ENCODE measurements around the gene OR6B3. TPM values are rescaled to one million over a fixed set of nuclear protein-coding genes. Genes with fewer than 3 reads are reported as not detected.

OR6B3 gene
- not detected for total RNA-seq
- not detected for total RNA-seq (2013)

- Mint-ChIP-seq H3K27ac (no peak within 1 kb of the TSS), H3K36me3 (no peaks in the 10 kb centered on the region), H3K4me1 (peaks cover 0 to 4% of the 10 kb centered on the region in 2 donors), H3K9me3 (no peaks in the 10 kb centered on the region), H3K27me3 (ENCODE audit: low read depth in 2 of 2) (peaks cover 33 to 52% of the 10 kb centered on the region in 2 donors), H3K4me3 (no peak within 1 kb of the TSS)
- intact Hi-C loops (cut with micrococcal nuclease): no loop called here
- ATAC-seq (no peak), DNase-seq (no peak)
- Histone ChIP-seq H3K9me3 (ENCODE audit: control insufficient read depth, insufficient read depth, low read length) (no peaks in the 10 kb centered on the region), H3K27me3 (ENCODE audit: control insufficient read depth, insufficient read depth, low read length) (no peaks in the 10 kb centered on the region), H3K27ac (ENCODE audit: low read length) (no peak within 1 kb of the TSS), H3K4me1 (ENCODE audit: control insufficient read depth, insufficient read depth, low read length) (no peaks in the 10 kb centered on the region), H3K4me3 (ENCODE audit: low read length) (no peak within 1 kb of the TSS), H3K36me3 (ENCODE audit: control insufficient read depth, insufficient read depth, low read length) (no peaks in the 10 kb centered on the region)
- TF ChIP-seq, protein P1, sequence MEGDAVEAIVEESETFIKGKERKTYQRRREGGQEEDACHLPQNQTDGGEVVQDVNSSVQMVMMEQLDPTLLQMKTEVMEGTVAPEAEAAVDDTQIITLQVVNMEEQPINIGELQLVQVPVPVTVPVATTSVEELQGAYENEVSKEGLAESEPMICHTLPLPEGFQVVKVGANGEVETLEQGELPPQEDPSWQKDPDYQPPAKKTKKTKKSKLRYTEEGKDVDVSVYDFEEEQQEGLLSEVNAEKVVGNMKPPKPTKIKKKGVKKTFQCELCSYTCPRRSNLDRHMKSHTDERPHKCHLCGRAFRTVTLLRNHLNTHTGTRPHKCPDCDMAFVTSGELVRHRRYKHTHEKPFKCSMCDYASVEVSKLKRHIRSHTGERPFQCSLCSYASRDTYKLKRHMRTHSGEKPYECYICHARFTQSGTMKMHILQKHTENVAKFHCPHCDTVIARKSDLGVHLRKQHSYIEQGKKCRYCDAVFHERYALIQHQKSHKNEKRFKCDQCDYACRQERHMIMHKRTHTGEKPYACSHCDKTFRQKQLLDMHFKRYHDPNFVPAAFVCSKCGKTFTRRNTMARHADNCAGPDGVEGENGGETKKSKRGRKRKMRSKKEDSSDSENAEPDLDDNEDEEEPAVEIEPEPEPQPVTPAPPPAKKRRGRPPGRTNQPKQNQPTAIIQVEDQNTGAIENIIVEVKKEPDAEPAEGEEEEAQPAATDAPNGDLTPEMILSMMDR (IDR thresholded peaks at IDR 0.05): no peak
- WGBS (ENCODE audit: insufficient coverage): 58% methylated on average over 27 of the region's 28 CpGs
Observed at GRCh38 chr2:240053173-240054155, at the start of gene OR6B3. TSS of gene OR6B3 (minus strand) at chr2:240053521.

DNA sequence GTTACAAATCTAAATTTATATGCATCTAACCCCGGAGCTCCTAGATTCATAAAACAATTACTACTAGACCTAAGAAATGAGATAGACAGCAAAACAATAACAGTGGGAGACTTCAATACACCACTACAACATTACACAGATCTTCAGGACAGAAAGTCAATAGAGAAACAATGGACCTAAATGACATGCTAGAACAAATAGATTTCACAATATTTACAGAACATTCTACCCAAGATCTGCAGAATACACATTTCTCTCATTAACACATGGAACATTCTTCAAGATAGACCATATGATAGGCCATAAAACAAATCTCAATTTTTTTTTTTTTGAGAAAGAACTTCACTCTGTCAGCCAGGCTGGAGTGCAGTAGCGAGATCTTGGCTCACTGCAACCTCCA is 45.0 kb upstream of the OR6B3 start:
- TF ChIP-seq, protein P1 (IDR thresholded peaks at IDR 0.05): no peak
- intact Hi-C loops (cut with micrococcal nuclease): no loop called here

DNA sequence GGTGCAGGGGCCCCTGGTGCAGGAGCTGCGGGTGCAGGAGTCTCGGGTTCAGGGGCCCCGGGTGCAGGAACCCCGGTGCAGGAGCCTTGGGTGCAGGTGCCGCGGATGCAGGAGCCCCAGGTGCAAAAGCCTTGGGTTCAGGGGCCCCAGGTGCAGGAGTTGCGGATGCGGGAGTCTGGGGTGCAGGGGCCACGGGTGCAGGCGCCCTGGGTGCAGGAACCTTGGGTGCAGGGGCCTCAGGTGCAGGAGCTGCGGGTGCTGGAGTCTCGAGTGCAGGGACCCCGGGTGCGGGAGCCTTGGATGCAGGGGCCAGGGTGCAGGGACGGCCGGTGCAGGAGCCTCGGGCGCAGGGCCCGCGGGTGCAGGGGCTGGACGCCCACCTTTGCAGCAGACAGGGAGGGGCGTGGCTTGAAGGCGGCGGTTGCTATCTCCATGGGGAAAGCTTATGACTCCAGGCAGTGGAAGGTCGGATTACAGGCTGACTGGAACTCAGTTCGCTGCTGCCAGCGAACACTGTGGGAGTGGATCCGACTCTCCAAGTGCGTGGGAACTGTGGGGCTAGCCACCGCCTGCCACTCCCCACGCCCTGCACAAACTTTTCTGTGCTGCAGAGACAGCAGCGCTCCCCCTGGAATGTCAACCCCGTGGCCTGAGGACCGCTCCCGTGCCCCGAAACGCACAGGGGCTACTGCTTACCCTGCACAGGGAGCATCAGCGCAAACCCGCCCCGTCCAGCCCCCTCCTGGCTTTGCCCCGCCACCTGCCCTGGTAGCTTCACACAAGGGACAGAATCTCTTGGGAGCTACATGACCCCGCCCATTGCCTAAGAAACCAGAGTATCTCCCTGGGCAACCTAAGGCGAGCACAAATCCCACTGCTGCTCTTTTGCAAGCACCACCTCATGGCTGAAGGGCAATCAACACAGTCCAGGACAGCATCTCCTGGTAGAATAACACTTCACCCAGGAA is 42.5 kb upstream of the OR6B3 start:
- Mint-ChIP-seq H3K27ac (no peak overlapping the region), H3K36me3 (peaks cover 5% of the 10 kb centered on the region), H3K4me1 (no peaks in the 10 kb centered on the region), H3K27me3 (ENCODE audit: low read depth in 2 of 2) (peaks cover 63 to 68% of the 10 kb centered on the region in 2 donors), H3K9me3 (no peaks in the 10 kb centered on the region), H3K4me3 (no peak overlapping the region)
- 9% methylated on average over 43 of the region's 43 CpGs for WGBS (ENCODE audit: insufficient coverage)
- Histone ChIP-seq H3K4me3 (ENCODE audit: low read length) (no peak overlapping the region), H3K27me3 (ENCODE audit: control insufficient read depth, insufficient read depth, low read length) (peaks cover 31% of the 10 kb centered on the region), H3K36me3 (ENCODE audit: control insufficient read depth, insufficient read depth, low read length) (no peaks in the 10 kb centered on the region), H3K4me1 (ENCODE audit: control insufficient read depth, insufficient read depth, low read length) (no peaks in the 10 kb centered on the region), H3K27ac (ENCODE audit: low read length) (no peak overlapping the region), H3K9me3 (ENCODE audit: control insufficient read depth, insufficient read depth, low read length) (no peaks in the 10 kb centered on the region)
- TF ChIP-seq, protein P1 (IDR thresholded peaks at IDR 0.05): no peak
- DNase-seq (no peak), ATAC-seq (no peak)
- intact Hi-C loops (cut with micrococcal nuclease): no loop called here

More for the DNA sequence above, 45.0 kb upstream of the OR6B3 start:
- DNase-seq (no peak), ATAC-seq (no peak)
- no peak overlapping the region for H3K4me3 ChIP-seq (ENCODE audit: low read length)
- WGBS (ENCODE audit: insufficient coverage): 91% methylated on average over 2 of the region's 2 CpGs
- Mint-ChIP-seq H3K27me3 (ENCODE audit: low read depth in 2 of 2) (peaks cover 61 to 69% of the 10 kb centered on the region in 2 donors), H3K4me1 (no peaks in the 10 kb centered on the region), H3K36me3 (no peaks in the 10 kb centered on the region), H3K4me3 (no peak overlapping the region), H3K9me3 (no peaks in the 10 kb centered on the region), H3K27ac (no peak overlapping the region)
- no peak overlapping the region for H3K27ac ChIP-seq (ENCODE audit: low read length)
- H3K4me1 ChIP-seq (ENCODE audit: control insufficient read depth, insufficient read depth, low read length): no peaks in the 10 kb centered on the region
- H3K27me3 ChIP-seq (ENCODE audit: control insufficient read depth, insufficient read depth, low read length): peaks cover 31% of the 10 kb centered on the region
- H3K36me3 ChIP-seq (ENCODE audit: control insufficient read depth, insufficient read depth, low read length): no peaks in the 10 kb centered on the region
- H3K9me3 ChIP-seq (ENCODE audit: control insufficient read depth, insufficient read depth, low read length): no peaks in the 10 kb centered on the region

All from natural killer cell (primary cell).